H9 (cell line): ENCODE results near the gene CLCN6. TPM values are rescaled to one million over a fixed set of nuclear protein-coding genes. Genes with fewer than 3 reads are reported as not detected.

Source experiments
- DNase-seq: peaks from one replicate; pipeline ENCODE4 v3.0.0-alpha.2; 2017
- H2AFZ ChIP-seq: one replicate; pipeline ENCODE4 v1.6.1; 2013; ENCODE audit warnings: mild to moderate bottlenecking, low read length, control low read depth, moderate library complexity
- H2AK5ac ChIP-seq: 2 replicates; pipeline ENCODE4 v1.6.1; 2013; ENCODE audit warnings: low read length, control low read depth, mixed read lengths; ENCODE audit not compliant: insufficient read length
- H2BK120ac ChIP-seq: one replicate; pipeline ENCODE4 v1.6.1; 2013; ENCODE audit warnings: low read depth, mild to moderate bottlenecking, low read length, control low read depth, inconsistent platforms; ENCODE audit not compliant: poor library complexity, severe bottlenecking
- H2BK12ac ChIP-seq: 2 replicates; pipeline ENCODE4 v1.6.1; 2013; ENCODE audit warnings: low read length, control low read depth, mixed read lengths, low read depth; ENCODE audit not compliant: insufficient read length
- H2BK15ac ChIP-seq: 2 replicates; pipeline ENCODE4 v1.6.1; 2013; ENCODE audit warnings: low read depth, low read length, control low read depth
- H2BK20ac ChIP-seq: one replicate; pipeline ENCODE4 v1.6.1; 2013; ENCODE audit warnings: low read depth, mild to moderate bottlenecking, low read length, control low read depth, inconsistent platforms; ENCODE audit not compliant: poor library complexity, severe bottlenecking
- H2BK5ac ChIP-seq: 2 replicates; pipeline ENCODE4 v1.6.1; 2013; ENCODE audit warnings: low read length, control low read depth, mixed read lengths; ENCODE audit not compliant: insufficient read length
- H3K14ac ChIP-seq: 2 replicates; pipeline ENCODE4 v1.6.1; 2013; ENCODE audit warnings: low read length, control low read depth; ENCODE audit not compliant: insufficient read depth
- H3K18ac ChIP-seq: 2 replicates; pipeline ENCODE4 v1.6.1; 2013; ENCODE audit warnings: low read depth, mild to moderate bottlenecking, mixed read lengths, low read length, control low read depth; ENCODE audit not compliant: insufficient read length
- H3K23ac ChIP-seq: 2 replicates; pipeline ENCODE4 v1.6.1; 2013; ENCODE audit warnings: low read length, control low read depth, mixed read lengths, low read depth; ENCODE audit not compliant: insufficient read length
- H3K23me2 ChIP-seq: 2 replicates; pipeline ENCODE4 v1.6.1; 2013; ENCODE audit warnings: low read depth, mild to moderate bottlenecking, mixed read lengths, low read length, control low read depth; ENCODE audit not compliant: insufficient read length, poor library complexity, severe bottlenecking
- H3K27ac ChIP-seq: 2 replicates; pipeline ENCODE4 v1.5.1; 2013; ENCODE audit warnings: low read length, control low read depth, mixed read lengths, low read depth; ENCODE audit not compliant: insufficient read length
- H3K27me3 ChIP-seq: 2 replicates; pipeline ENCODE4 v1.6.1; 2013; ENCODE audit warnings: low read length, control low read depth, inconsistent platforms; ENCODE audit not compliant: insufficient read depth
- H3K4ac ChIP-seq: 2 replicates; pipeline ENCODE4 v1.6.1; 2013; ENCODE audit warnings: low read depth, mild to moderate bottlenecking, control low read depth, inconsistent platforms, low read length, moderate library complexity
- H3K4me1 ChIP-seq: 2 replicates; pipeline ENCODE4 v1.6.1; 2013; ENCODE audit warnings: low read length, control low read depth, inconsistent platforms; ENCODE audit not compliant: insufficient read depth
- H3K4me2 ChIP-seq: 2 replicates; pipeline ENCODE4 v1.6.1; 2013; ENCODE audit warnings: low read length, control low read depth, mixed read lengths; ENCODE audit not compliant: insufficient read length, insufficient read depth
- H3K56ac ChIP-seq: 2 replicates; pipeline ENCODE4 v1.6.1; 2013; ENCODE audit warnings: low read depth, mild to moderate bottlenecking, mixed read lengths, low read length, control low read depth; ENCODE audit not compliant: insufficient read length
- H3K79me1 ChIP-seq: 2 replicates; pipeline ENCODE4 v1.6.1; 2013; ENCODE audit warnings: low read depth, mild to moderate bottlenecking, moderate library complexity, low read length, control low read depth, inconsistent platforms; ENCODE audit not compliant: insufficient read depth, poor library complexity, severe bottlenecking
- H3K79me2 ChIP-seq: 2 replicates; pipeline ENCODE4 v1.6.1; 2013; ENCODE audit warnings: low read length, control low read depth, inconsistent platforms; ENCODE audit not compliant: insufficient read depth
- H3K9ac ChIP-seq: 2 replicates; pipeline ENCODE4 v1.6.1; 2013; ENCODE audit warnings: low read length, control low read depth, mixed read lengths; ENCODE audit not compliant: insufficient read length; ENCODE audit errors: extremely low read depth
- H3K9me3 ChIP-seq: one replicate; pipeline ENCODE4 v1.6.1; 2013; ENCODE audit warnings: low read depth, low read length, inconsistent platforms; ENCODE audit not compliant: control insufficient read depth
- H3T11ph ChIP-seq: one replicate; pipeline ENCODE4 v1.6.1; 2013; ENCODE audit warnings: mild to moderate bottlenecking, low read length, control low read depth, inconsistent platforms
- H4K20me1 ChIP-seq: one replicate; pipeline ENCODE4 v1.6.1; 2013; ENCODE audit not compliant: control insufficient read depth, insufficient read length, insufficient read depth
- H4K5ac ChIP-seq: 2 replicates; pipeline ENCODE4 v1.6.1; 2013; ENCODE audit warnings: low read depth, mild to moderate bottlenecking, mixed read lengths, low read length, control low read depth; ENCODE audit not compliant: insufficient read length
- H4K8ac ChIP-seq: replicated peaks from 2 replicates; pipeline ENCODE4 v1.6.1; 2013; ENCODE audit warnings: low read length, control low read depth, mixed read lengths, low read depth; ENCODE audit not compliant: insufficient read length
- H4K91ac ChIP-seq: 2 replicates; pipeline ENCODE4 v1.6.1; 2013; ENCODE audit warnings: low read depth, mild to moderate bottlenecking, moderate library complexity, mixed read lengths, low read length, control low read depth; ENCODE audit not compliant: insufficient read length
- H3K27ac Mint-ChIP-seq, 3 experiments: 2 replicates in 2 of 3; 3 replicates in 1 of 3; pipeline ENCODE4 v1.8.0; 2020 to 2021; ENCODE audit warnings: mixed read lengths in 3 of 3, mild to moderate bottlenecking in 1 of 3, moderate library complexity in 1 of 3
- H3K27me3 Mint-ChIP-seq: 2 replicates; pipeline ENCODE4 v1.8.0; 2021; ENCODE audit warnings: low read depth, mild to moderate bottlenecking, moderate library complexity, mixed read lengths
- H3K36me3 Mint-ChIP-seq, 3 experiments: 2 replicates in 2 of 3; 3 replicates in 1 of 3; pipeline ENCODE4 v1.8.0; 2020 to 2021; ENCODE audit warnings: low read depth in 3 of 3, mixed read lengths in 3 of 3; ENCODE audit not compliant: insufficient read depth in 1 of 3
- H3K4me1 Mint-ChIP-seq, 2 experiments: 2 replicates each; pipeline ENCODE4 v1.8.0; 2020; ENCODE audit warnings: mixed read lengths in 2 of 2
- H3K4me3 Mint-ChIP-seq, 2 experiments: 2 replicates in 1 of 2; 3 replicates in 1 of 2; pipeline ENCODE4 v1.8.0; 2020 to 2021; ENCODE audit warnings: mild to moderate bottlenecking in 2 of 2, mixed read lengths in 2 of 2, moderate library complexity in 1 of 2
- H3K9me3 Mint-ChIP-seq, 2 experiments: 2 replicates in 1 of 2; 3 replicates in 1 of 2; pipeline ENCODE4 v1.8.0; 2020; ENCODE audit warnings: mild to moderate bottlenecking in 2 of 2, mixed read lengths in 2 of 2, moderate library complexity in 1 of 2
- WGBS: extraction: QIAGEN DNeasy Blood & Tissue Kit; methylation state at CpG from one replicate; pipeline ENCODE4 v1.1.7; 2013; ENCODE audit warnings: missing lambda C conversion rate, low lambda C conversion rate, mixed read lengths; ENCODE audit not compliant: insufficient read length; ENCODE audit errors: extremely low coverage; 5-methylcytosine and 5-hydroxymethylcytosine counted together
- total RNA-seq: library from RNA; stranded (reverse); gene quantifications from 2 replicates; pipeline ENCODE4 v1.2.1, GENCODE V29; 2021
- TF ChIP-seq, protein P1 (sequence below): fragments of 200-600 bp; sonication (generic); conservative IDR thresholded peaks from 3 replicates; pipeline ENCODE4 v1.8.0; 2021; ENCODE audit warnings: antibody characterized with exemption, mild to moderate bottlenecking

Gene CLCN6
- total RNA-seq, 1 experiment from 2014 or later: 20.5 TPM

DNA sequence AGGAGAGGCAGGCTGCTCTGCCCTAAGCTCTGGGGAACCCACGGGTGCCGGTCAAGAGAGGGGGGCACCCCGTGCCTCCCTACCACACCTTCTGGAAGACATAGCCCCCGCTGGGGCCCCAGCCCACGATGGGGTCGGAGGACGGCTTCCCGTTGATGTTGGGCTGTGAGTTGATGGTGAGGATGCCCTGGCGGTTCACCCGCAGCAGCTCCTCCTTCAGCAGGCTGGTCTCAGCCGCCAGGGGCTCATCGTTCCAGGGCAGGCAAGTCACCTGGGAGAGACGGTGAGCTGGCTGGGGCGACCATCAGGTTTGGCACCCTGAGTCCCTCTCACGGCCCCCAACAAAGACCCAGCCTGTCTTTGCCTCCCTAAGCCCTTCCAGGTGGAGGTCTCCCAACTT is 12.2 kb upstream of the CLCN6 start:
- Mint-ChIP-seq H3K4me1 (no peaks in the 10 kb centered on the region), H3K9me3 (no peaks in the 10 kb centered on the region), H3K36me3 (peaks cover 12 to 46% (median 36%) of the 10 kb centered on the region in 3 experiments; a peak in 6 of 7 replicates), H3K27ac (no peak overlapping the region), H3K4me3 (no peak overlapping the region), H3K27me3 (no peaks in the 10 kb centered on the region)
- Histone ChIP-seq H3K4ac (no peak overlapping the region), H3K56ac (no peak overlapping the region), H3K18ac (no peak overlapping the region), H2BK20ac (no peak overlapping the region), H3T11ph (no peak overlapping the region), H3K4me2 (no peak overlapping the region), H3K9me3 (no peaks in the 10 kb centered on the region), H3K9ac (no peak overlapping the region), H3K27ac (no peak overlapping the region), H2AK5ac (no peak overlapping the region), H3K79me1 (no peaks in the 10 kb centered on the region), H3K79me2 (no peaks in the 10 kb centered on the region), H4K91ac (no peak overlapping the region), H3K23ac (no peak overlapping the region), H3K27me3 (no peaks in the 10 kb centered on the region), H2BK15ac (no peak overlapping the region), H2BK120ac (no peak overlapping the region), H2BK5ac (no peak overlapping the region), H2AFZ (no peak overlapping the region), H4K5ac (no peak overlapping the region), H3K4me1 (no peaks in the 10 kb centered on the region), H3K23me2 (no peaks in the 10 kb centered on the region), H4K8ac (no peak overlapping the region), H2BK12ac (no peak overlapping the region), H4K20me1 (no peaks in the 10 kb centered on the region), H3K14ac (no peak overlapping the region)
- no CpG with 5 or more reads among the region's 15 CpGs for WGBS
- TF ChIP-seq, protein P1, sequence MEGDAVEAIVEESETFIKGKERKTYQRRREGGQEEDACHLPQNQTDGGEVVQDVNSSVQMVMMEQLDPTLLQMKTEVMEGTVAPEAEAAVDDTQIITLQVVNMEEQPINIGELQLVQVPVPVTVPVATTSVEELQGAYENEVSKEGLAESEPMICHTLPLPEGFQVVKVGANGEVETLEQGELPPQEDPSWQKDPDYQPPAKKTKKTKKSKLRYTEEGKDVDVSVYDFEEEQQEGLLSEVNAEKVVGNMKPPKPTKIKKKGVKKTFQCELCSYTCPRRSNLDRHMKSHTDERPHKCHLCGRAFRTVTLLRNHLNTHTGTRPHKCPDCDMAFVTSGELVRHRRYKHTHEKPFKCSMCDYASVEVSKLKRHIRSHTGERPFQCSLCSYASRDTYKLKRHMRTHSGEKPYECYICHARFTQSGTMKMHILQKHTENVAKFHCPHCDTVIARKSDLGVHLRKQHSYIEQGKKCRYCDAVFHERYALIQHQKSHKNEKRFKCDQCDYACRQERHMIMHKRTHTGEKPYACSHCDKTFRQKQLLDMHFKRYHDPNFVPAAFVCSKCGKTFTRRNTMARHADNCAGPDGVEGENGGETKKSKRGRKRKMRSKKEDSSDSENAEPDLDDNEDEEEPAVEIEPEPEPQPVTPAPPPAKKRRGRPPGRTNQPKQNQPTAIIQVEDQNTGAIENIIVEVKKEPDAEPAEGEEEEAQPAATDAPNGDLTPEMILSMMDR: no peak
- DNase-seq: no peak
